PC-3 (cell line): ENCODE results near the gene IL12B. TPM values are rescaled to one million over a fixed set of nuclear protein-coding genes. Genes with fewer than 3 reads are reported as not detected.
A peak's percentile ranks its signal among the peaks of the same experiment; 100 is the strongest.

ENCODE experiments used
- ATAC-seq: fragments of 200-7000 bp; cut with Tn5 transposase; 2 replicates; pipeline ENCODE4 v1.9.1; 2020; ENCODE audit warnings: mild to moderate bottlenecking, moderate library complexity
- BruUV-seq: library from RNA; stranded (reverse); fragments of 400-500 nt; replicated peaks from 2 replicates; lab custom pipeline; 2021; lab: Mats Ljungman, UMichigan
- CTCF ChIA-PET: fragments of 300-600 bp; sonication (Branson Sonifier 250); formaldehyde crosslinking; loops from one replicate; lab custom pipeline; 2022; ENCODE audit warnings: antibody characterized with exemption; lab: Charles Lee
- POLR2A ChIA-PET: fragments of 300-600 bp; sonication (Branson Sonifier 250); formaldehyde crosslinking; loops from one replicate; lab custom pipeline; 2022; ENCODE audit warnings: antibody characterized with exemption; ENCODE audit not compliant: unreplicated experiment; lab: Charles Lee
- DNase-seq: peaks from one replicate; pipeline ENCODE4 v3.0.0-alpha.2; 2015
- H2AFZ ChIP-seq: fragments of 300-600 bp; sonication (generic); 2 replicates; pipeline ENCODE4 v1.6.0; 2016; ENCODE audit warnings: antibody characterized with exemption, low read length
- H3F3A ChIP-seq: fragments of 300-600 bp; sonication (generic); one replicate; pipeline ENCODE4 v1.6.0; 2017; ENCODE audit warnings: antibody characterized with exemption, low read length, control low read depth, mild to moderate bottlenecking; ENCODE audit not compliant: unreplicated experiment
- H3K27ac ChIP-seq: fragments of 300-600 bp; sonication (generic); 2 replicates; pipeline ENCODE4 v1.5.1; 2016; ENCODE audit warnings: mild to moderate bottlenecking, low read length
- H3K27me3 ChIP-seq: fragments of 300-600 bp; sonication (generic); 2 replicates; pipeline ENCODE4 v1.6.1; 2016; ENCODE audit warnings: low read length, mixed read lengths
- H3K36me3 ChIP-seq: fragments of 300-600 bp; sonication (generic); 2 replicates; pipeline ENCODE4 v1.6.1; 2016; ENCODE audit warnings: low read depth, mixed run types, low read length, mixed read lengths
- H3K4me1 ChIP-seq: fragments of 300-600 bp; sonication (generic); 2 replicates; pipeline ENCODE4 v1.5.1; 2016; ENCODE audit warnings: low read length; ENCODE audit not compliant: insufficient read depth
- H3K4me2 ChIP-seq: fragments of 300-600 bp; sonication (generic); 2 replicates; pipeline ENCODE4 v1.6.0; 2016; ENCODE audit warnings: low read length
- H3K4me3 ChIP-seq: fragments of 300-600 bp; sonication (generic); 2 replicates; pipeline ENCODE4 v1.5.1; 2016; ENCODE audit warnings: mild to moderate bottlenecking, low read length, mixed read lengths
- H3K79me2 ChIP-seq: fragments of 300-600 bp; sonication (generic); 2 replicates; pipeline ENCODE4 v1.6.1; 2017; ENCODE audit warnings: low read length, mixed read lengths
- H3K9ac ChIP-seq: fragments of 300-600 bp; sonication (generic); 2 replicates; pipeline ENCODE4 v1.6.0; 2016; ENCODE audit warnings: mild to moderate bottlenecking, low read length
- H3K9me2 ChIP-seq: fragments of 300-600 bp; sonication (generic); replicated peaks from 2 replicates; pipeline ENCODE4 v1.6.1; 2016; ENCODE audit warnings: mixed run types, low read length, mixed read lengths
- H3K9me3 ChIP-seq: fragments of 300-600 bp; sonication (generic); 2 replicates; pipeline ENCODE4 v1.6.1; 2016; ENCODE audit warnings: low read length, mixed read lengths
- H4K20me1 ChIP-seq: fragments of 300-600 bp; sonication (generic); 2 replicates; pipeline ENCODE4 v1.6.1; 2016; ENCODE audit warnings: low read length, mixed read lengths
- EZH2 ChIP-seq: fragments of 300-600 bp; sonication (generic); IDR thresholded peaks from one replicate; pipeline ENCODE4 v1.6.1; 2017; ENCODE audit warnings: antibody characterized with exemption, mild to moderate bottlenecking, low read length; ENCODE audit not compliant: unreplicated experiment
- EZH2phosphoT487 ChIP-seq: fragments of 300-600 bp; sonication (generic); IDR thresholded peaks from 2 replicates; pipeline ENCODE4 v1.6.1; 2018; ENCODE audit warnings: mild to moderate bottlenecking, antibody characterized with exemption, low read length, borderline replicate concordance
- intact Hi-C: fragments of 100-400 bp; cut with micrococcal nuclease; formaldehyde crosslinking; loops from 2 replicates; pipeline ENCODE4 v1.9.0; 2023
- total RNA-seq: library from RNA; depleted of rRNA; stranded (reverse); fragments of >200 nt; gene quantifications from 2 replicates; pipeline ENCODE4 v1.2.3, GENCODE V29; 2014
- TF ChIP-seq, protein P1 (sequence below): fragments of 300-600 bp; sonication (generic); conservative IDR thresholded peaks from 2 replicates; pipeline ENCODE4 v1.5.1; 2017; ENCODE audit warnings: antibody characterized with exemption, low read depth, mild to moderate bottlenecking, low read length

The IL12B gene
- total RNA-seq, 1 experiment from 2014 or later, result not detected

DNA sequence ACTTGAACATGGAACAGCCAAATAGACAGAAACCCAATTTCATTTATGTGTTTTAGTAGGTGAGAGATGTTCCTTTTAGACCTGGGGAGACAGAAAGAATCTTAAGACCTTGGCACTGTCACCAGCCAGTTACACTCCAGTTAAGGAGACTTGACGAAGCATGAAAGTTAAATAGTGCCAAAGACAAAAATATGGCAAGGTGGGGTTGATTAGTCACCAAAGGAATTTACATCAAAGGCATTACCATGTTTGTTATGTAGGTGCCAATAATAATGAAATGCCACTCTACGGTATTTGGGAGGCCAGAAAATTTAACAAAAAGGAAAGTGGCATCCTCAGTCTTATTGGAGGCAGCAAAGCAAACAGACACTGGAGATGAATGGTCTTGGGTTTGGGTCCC, 9.2 kb upstream of the IL12B start:
- H3K9me3 ChIP-seq, result no peaks in the 10 kb centered on the region
- peaks cover 37% of the 10 kb centered on the region for H3K4me1 ChIP-seq
- no peaks in the 10 kb centered on the region for H3F3A ChIP-seq
- ATAC-seq, result no peak; the same call in 1 of the 2 replicates
- POLR2A ChIA-PET, result no interaction called here
- no TSS peak for BruUV-seq
- H2AFZ ChIP-seq, result no peak overlapping the region
- H3K4me3 ChIP-seq, result no peak overlapping the region
- CTCF ChIA-PET, result no interaction called here
- H3K36me3 ChIP-seq, result no peaks in the 10 kb centered on the region
- H3K9me2 ChIP-seq, result no peaks in the 10 kb centered on the region
- no peak overlapping the region for H3K9ac ChIP-seq
- H3K4me2 ChIP-seq, result no peak overlapping the region
- peak; percentile 43 for DNase-seq
- no peaks in the 10 kb centered on the region for H4K20me1 ChIP-seq
- H3K27ac ChIP-seq, result no peak overlapping the region
- H3K27me3 ChIP-seq, result no peaks in the 10 kb centered on the region
- TF ChIP-seq EZH2 (no peak), EZH2phosphoT487 (no peak)
- intact Hi-C loops, result loop anchor here (10.0 kb wide), 1 partner anchor 565 kb away; no protein-coding TSS in a partner anchor
- no peaks in the 10 kb centered on the region for H3K79me2 ChIP-seq

DNA sequence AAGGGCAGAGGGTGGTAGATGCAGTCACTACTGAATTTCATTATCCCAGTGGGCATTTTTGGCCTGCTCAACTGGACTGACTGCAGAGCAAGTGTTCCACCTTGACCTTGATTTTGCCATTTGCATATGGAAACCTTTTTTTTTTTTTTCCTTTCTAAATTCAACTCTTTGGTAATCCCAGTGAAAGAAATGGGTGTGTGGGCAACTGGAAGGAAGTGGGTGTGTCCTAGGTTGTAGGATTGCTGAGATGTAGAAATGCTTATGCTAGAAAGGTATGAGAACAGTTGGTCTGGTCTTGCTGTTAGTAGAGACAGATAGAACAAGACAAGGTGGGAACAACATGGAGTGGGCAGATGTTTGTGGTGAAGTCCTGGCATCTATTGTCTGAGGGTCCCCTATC, 7.8 kb upstream of the IL12B start:
- H3K4me1 ChIP-seq, result peaks cover 37% of the 10 kb centered on the region
- CTCF ChIA-PET, result no interaction called here
- H4K20me1 ChIP-seq, result no peaks in the 10 kb centered on the region
- POLR2A ChIA-PET, result no interaction called here
- H3K36me3 ChIP-seq, result no peaks in the 10 kb centered on the region
- no peaks in the 10 kb centered on the region for H3K9me3 ChIP-seq
- H3K4me2 ChIP-seq, result peak overlapping the region; percentile 39; the same call in 1 of the 2 replicates
- H3K9me2 ChIP-seq, result no peaks in the 10 kb centered on the region
- TF ChIP-seq EZH2 (no peak), EZH2phosphoT487 (no peak)
- TF ChIP-seq, protein P1, sequence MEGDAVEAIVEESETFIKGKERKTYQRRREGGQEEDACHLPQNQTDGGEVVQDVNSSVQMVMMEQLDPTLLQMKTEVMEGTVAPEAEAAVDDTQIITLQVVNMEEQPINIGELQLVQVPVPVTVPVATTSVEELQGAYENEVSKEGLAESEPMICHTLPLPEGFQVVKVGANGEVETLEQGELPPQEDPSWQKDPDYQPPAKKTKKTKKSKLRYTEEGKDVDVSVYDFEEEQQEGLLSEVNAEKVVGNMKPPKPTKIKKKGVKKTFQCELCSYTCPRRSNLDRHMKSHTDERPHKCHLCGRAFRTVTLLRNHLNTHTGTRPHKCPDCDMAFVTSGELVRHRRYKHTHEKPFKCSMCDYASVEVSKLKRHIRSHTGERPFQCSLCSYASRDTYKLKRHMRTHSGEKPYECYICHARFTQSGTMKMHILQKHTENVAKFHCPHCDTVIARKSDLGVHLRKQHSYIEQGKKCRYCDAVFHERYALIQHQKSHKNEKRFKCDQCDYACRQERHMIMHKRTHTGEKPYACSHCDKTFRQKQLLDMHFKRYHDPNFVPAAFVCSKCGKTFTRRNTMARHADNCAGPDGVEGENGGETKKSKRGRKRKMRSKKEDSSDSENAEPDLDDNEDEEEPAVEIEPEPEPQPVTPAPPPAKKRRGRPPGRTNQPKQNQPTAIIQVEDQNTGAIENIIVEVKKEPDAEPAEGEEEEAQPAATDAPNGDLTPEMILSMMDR, result no peak
- peak overlapping the region; percentile 73 for H3K27ac ChIP-seq
- H3K4me3 ChIP-seq, result no peak overlapping the region
- H3K27me3 ChIP-seq, result no peaks in the 10 kb centered on the region
- DNase-seq, result no peak
- intact Hi-C loops, result loop anchor here (10.0 kb wide), 1 partner anchor 567 kb away; no protein-coding TSS in a partner anchor
- no peaks in the 10 kb centered on the region for H3K79me2 ChIP-seq
- H3K9ac ChIP-seq, result no peak overlapping the region; the same call in 1 of the 2 replicates
- no peaks in the 10 kb centered on the region for H3F3A ChIP-seq
- no peak for ATAC-seq
- BruUV-seq, result no TSS peak
- H2AFZ ChIP-seq, result no peak overlapping the region

DNA sequence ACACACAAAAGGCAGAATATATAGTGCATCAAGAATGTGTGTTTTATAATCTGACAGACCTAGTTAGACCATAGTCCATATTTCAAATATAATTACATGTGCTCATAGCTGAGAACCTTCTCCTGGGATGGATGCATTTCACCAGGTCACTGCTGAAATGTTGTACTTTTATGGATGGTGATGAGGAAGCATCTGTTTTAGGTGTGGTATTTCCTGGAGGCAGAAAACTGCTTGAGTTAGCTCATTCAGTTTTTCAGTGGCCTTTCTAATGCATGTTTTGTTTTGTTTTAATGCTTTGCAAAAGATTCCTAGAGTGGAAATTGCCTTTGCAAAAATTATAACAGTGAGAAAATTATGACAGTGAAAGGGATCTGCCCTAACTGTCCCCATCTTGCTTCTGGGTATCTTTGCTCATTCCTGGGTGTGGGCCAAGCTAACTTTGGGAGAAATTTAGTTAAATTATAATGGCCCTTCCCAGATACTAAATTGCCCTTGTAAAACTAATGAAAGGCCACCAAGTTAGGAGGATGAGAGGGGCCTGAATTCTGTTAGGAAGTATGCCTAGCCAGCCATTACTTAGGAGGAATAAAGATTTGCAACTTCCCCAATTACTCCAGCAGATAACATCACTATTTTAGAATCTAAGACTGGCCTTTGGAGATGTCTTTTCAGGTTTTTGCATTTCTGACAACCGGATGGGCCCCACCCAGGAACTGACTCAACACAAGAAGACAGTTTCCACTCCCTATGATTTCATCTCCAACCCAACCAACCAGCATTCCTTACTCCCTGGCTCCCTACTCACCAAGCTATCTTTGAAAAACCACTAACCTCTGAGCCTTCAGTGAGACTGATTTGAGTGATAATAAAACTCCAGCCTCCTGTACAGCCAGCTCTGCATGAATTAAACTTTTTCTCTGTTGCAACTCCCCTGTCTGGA, 7.0 kb upstream of the IL12B start:
- BruUV-seq, result no TSS peak
- Histone ChIP-seq H3K9ac (no peak overlapping the region), H4K20me1 (no peaks in the 10 kb centered on the region), H3F3A (no peaks in the 10 kb centered on the region), H3K9me2 (no peaks in the 10 kb centered on the region), H3K4me3 (no peak overlapping the region), H2AFZ (no peak overlapping the region), H3K36me3 (no peaks in the 10 kb centered on the region), H3K79me2 (no peaks in the 10 kb centered on the region), H3K27me3 (no peaks in the 10 kb centered on the region), H3K27ac (peak overlapping the region; percentile 73), H3K4me1 (peaks cover 34% of the 10 kb centered on the region), H3K9me3 (no peaks in the 10 kb centered on the region), H3K4me2 (peak overlapping the region; percentile 39; the same call in 1 of the 2 replicates)
- TF ChIP-seq EZH2 (no peak), EZH2phosphoT487 (no peak)
- TF ChIP-seq, protein P1, result no peak
- DNase-seq (peak; percentile 67), ATAC-seq (peak; percentile 59)
- intact Hi-C loops, result loop anchor here (10.0 kb wide), 1 partner anchor 568 kb away; no protein-coding TSS in a partner anchor
- POLR2A ChIA-PET, result no interaction called here
- CTCF ChIA-PET, result no interaction called here
